ENCODE measurements around the gene SOCS3.

Gene SOCS3

DNA sequence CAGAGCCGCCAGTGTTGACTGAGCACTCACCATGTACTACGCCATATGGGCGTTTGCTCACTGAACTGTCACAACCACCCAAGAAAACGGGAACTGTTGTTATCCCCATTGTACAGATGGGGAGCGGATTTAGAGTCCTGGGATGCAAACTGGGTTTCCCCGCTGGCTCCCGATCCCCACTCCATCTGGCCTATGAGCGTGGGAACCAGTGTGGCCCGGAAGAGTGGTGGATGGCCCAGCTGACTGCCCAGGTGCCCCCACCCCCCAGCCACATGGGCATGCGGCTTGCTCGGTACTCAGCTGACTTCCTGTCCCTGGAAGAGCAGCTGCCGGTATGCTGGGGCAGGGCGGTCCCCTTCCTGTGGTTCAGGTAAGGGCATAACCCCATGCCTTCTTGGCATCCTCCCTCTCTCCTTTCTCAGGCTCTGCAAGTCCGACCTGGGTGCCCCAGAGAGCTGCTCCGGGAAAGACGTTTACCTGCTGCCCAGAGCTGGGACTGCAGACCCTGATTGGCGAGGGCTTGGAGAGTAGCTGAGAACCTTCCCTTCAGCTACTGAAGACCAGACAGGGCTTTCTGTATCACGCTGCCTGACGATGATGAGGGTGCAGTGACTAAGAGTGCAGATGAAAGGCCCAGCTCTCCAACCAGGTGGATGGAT, 16.2 kb downstream of the SOCS3 start:
- Histone ChIP-seq H3K4me1 (no peaks in the 10 kb centered on the region), H3K27me3 (no peaks in the 10 kb centered on the region), H3K4me3 (ENCODE audit: low read depth, low read length) (no peak overlapping the region), H3K36me3 (no peaks in the 10 kb centered on the region), H3K9me3 (no peaks in the 10 kb centered on the region)
- TF ChIP-seq, protein P1, sequence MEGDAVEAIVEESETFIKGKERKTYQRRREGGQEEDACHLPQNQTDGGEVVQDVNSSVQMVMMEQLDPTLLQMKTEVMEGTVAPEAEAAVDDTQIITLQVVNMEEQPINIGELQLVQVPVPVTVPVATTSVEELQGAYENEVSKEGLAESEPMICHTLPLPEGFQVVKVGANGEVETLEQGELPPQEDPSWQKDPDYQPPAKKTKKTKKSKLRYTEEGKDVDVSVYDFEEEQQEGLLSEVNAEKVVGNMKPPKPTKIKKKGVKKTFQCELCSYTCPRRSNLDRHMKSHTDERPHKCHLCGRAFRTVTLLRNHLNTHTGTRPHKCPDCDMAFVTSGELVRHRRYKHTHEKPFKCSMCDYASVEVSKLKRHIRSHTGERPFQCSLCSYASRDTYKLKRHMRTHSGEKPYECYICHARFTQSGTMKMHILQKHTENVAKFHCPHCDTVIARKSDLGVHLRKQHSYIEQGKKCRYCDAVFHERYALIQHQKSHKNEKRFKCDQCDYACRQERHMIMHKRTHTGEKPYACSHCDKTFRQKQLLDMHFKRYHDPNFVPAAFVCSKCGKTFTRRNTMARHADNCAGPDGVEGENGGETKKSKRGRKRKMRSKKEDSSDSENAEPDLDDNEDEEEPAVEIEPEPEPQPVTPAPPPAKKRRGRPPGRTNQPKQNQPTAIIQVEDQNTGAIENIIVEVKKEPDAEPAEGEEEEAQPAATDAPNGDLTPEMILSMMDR (IDR thresholded peaks at IDR 0.05; ENCODE audit: low read depth, low read length): no peak
- no peak for DNase-seq

DNA sequence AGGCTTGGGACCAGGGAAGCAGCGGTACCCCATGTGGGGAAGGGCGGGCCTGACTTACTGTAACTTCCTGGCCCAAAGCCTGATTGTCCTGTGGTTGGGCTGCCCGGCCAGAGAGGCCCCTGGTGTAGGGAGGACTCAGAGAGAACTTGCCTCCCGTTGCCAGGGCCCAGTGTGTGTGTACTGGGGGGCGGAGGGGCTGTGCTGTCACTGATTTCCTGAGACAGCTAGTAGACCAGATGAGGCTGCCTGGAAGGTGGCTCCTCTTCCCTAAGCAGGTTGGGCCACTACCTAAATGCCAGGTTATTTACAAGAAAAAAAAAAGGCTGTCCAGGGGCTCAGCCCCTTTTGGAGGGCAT, 16.7 kb downstream of the SOCS3 start:
- no peak overlapping the region for H3K4me3 ChIP-seq (ENCODE audit: low read depth, low read length)
- TF ChIP-seq, protein P1 (IDR thresholded peaks at IDR 0.05; ENCODE audit: low read depth, low read length): no peak

DNA sequence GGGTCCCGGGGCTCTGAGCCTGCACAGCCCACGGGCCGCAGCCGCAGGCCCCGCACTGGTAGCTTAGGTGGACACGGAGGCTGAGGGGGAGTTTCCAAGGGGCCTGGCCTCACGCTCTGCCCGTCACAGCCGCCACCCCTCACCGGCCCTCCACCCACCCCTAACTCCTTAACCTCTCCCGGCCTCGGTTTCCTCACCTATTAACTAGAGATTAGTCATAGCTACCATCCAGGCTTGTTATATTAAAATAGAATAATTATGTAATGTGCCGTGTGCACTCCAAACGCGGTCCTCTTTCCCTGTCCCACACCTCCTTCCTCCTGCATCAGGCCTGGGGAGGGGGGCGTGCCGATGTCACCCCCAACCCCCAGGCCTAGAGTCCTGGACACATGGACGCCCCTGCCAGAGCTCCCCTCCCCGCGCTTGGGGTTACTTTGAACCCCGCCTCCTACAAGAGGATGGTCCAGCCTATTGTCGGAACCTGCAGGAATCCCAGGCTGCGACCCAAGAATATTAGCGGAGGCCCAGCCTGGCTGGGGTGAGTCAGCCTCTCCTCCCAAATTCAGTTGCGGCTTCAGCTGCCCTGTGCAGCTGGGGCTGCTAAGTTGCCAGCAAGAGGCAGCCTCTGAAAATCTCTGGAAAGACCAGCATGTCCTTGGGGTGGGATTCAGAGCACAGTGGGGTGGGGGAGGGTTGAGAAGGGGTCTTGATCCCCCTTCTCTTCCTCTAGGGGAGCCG, 17.3 kb downstream of the SOCS3 start:
- Histone ChIP-seq H3K4me1 (no peaks in the 10 kb centered on the region), H3K4me3 (ENCODE audit: low read depth, low read length) (peak overlapping the region; percentile 50), H3K36me3 (no peaks in the 10 kb centered on the region), H3K9me3 (no peaks in the 10 kb centered on the region), H3K27me3 (no peaks in the 10 kb centered on the region)
- TF ChIP-seq, protein P1 (IDR thresholded peaks at IDR 0.05; ENCODE audit: low read depth, low read length): no peak
- no peak for DNase-seq

More for the DNA sequence above, 16.7 kb downstream of the SOCS3 start:
- DNase-seq: no peak
- Histone ChIP-seq H3K9me3 (no peaks in the 10 kb centered on the region), H3K36me3 (no peaks in the 10 kb centered on the region), H3K4me1 (no peaks in the 10 kb centered on the region), H3K27me3 (no peaks in the 10 kb centered on the region)

DNA sequence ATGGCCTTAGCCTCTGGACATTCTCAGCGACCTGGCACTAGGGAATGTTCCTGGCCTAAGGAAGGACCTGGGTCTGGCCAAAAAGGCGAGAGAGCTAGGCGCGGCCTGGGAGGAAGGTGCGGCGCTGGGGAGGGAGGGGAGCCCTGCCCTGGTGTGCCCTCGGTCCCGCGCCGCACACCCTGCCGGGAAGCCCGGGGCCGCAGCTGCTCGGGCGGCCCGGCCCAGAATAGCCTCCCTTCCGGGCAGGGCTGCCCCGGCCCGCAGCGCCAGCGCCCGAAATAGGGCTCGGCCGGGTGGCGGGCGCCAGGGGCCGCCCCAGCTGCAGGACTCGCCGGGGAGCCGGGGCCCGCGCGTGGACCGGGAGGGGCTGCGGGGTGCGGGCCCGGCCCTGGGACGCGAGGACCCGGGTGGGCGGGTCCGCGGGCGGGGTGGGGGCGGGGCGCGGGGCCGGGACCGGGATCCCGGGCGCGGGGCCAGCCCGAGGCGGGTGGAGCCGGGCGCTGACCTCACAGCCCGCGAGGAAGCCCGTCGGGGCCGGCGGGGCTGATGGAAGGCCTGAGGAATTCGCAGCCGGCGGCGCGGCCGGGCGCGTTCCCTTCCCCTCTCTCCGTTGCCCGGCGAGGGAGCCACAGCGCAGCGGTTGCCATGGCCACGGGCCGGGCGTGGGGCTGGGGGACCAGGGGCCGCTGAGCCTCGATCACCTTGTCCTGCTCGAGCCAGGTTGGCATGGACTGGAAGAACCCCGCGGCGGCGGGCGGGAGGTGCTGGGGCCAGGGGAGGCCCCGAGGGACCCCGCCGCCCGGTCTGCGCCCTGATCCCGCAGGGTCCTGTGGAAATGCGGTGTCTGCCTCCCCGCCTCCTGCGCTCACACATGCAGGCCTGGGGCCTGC, 18.1 kb downstream of the SOCS3 start:
- Histone ChIP-seq H3K4me3 (ENCODE audit: low read depth, low read length) (peak overlapping the region; percentile 50), H3K9me3 (no peaks in the 10 kb centered on the region), H3K36me3 (no peaks in the 10 kb centered on the region), H3K27me3 (no peaks in the 10 kb centered on the region), H3K4me1 (no peaks in the 10 kb centered on the region)
- TF ChIP-seq, protein P1 (IDR thresholded peaks at IDR 0.05; ENCODE audit: low read depth, low read length): no peak
- DNase-seq: peak; percentile 62

DNA sequence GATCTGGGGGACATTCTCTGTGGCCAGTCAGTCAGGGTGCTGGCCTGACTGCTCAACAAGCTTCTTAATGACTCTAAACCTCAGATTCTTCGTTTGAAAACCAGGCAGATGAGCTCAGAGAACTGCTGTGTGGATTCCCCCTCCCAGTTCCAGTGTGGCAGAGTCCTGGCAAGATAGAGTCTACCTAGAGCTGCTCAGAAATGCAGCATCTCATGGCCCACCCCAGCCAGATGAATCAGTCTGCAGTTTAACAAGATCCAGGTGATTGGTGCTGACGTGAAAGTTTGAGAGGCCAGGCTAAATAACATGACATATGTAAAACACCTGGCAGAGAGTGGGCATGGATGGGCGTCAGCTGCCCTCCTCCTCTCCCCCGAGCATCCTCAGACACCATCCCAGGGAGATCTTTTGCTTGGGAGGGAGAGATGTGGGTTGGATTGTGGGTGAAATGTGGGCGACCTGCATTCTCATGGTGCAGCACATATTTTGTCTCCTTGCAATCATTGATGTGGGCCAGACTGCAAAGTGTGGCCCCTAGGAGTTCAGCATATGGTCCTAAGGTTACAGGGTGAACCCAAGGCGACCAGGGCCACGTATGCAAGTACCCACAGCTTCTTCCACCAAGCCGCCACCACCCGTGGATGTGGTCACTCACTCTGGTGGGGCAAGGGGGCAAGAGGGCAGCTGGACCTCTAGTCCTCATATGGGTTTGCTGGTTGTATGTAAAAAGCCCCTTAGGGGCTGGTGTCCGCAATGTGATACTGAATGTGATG, 19.5 kb downstream of the SOCS3 start:
- TF ChIP-seq, protein P1 (IDR thresholded peaks at IDR 0.05; ENCODE audit: low read depth, low read length): no peak
- H3K4me3 ChIP-seq (ENCODE audit: low read depth, low read length): no peak overlapping the region
- H3K4me1 ChIP-seq: no peaks in the 10 kb centered on the region
- H3K27me3 ChIP-seq: no peaks in the 10 kb centered on the region
- H3K9me3 ChIP-seq: no peaks in the 10 kb centered on the region
- no peaks in the 10 kb centered on the region for H3K36me3 ChIP-seq
- DNase-seq: no peak
